ENCODE data around the gene OPRL1.

The OPRL1 gene

GRCh38 chr20:64069614-64070243 is 10.2 kb upstream of the OPRL1 start:
- peaks cover 32% of the 10 kb centered on the region for H3K4me1 Mint-ChIP-seq (ENCODE audit: low read depth)
- DNase-seq: no peak
- no peaks in the 10 kb centered on the region for H3K27me3 Mint-ChIP-seq
- H3K9me3 Mint-ChIP-seq: no peaks in the 10 kb centered on the region
- no peak overlapping the region for H3K4me3 Mint-ChIP-seq
- H3K36me3 Mint-ChIP-seq (ENCODE audit: low read depth): peaks cover 29% of the 10 kb centered on the region
- H3K27ac Mint-ChIP-seq: no peak overlapping the region

- Mint-ChIP-seq H3K36me3 (ENCODE audit: low read depth) (peaks cover 35% of the 10 kb centered on the region), H3K4me1 (ENCODE audit: low read depth) (peaks cover 28% of the 10 kb centered on the region), H3K27ac (no peak overlapping the region), H3K27me3 (no peaks in the 10 kb centered on the region), H3K9me3 (no peaks in the 10 kb centered on the region), H3K4me3 (no peak overlapping the region)
- no peak for DNase-seq
Measured at GRCh38 chr20:64070244-64070993, 9.5 kb upstream of the OPRL1 start.

- H3K4me1 Mint-ChIP-seq (ENCODE audit: low read depth): peaks cover 16% of the 10 kb centered on the region
- DNase-seq: no peak
- no peaks in the 10 kb centered on the region for H3K27me3 Mint-ChIP-seq
- H3K27ac Mint-ChIP-seq: peak overlapping the region; percentile 64
- no peak overlapping the region for H3K4me3 Mint-ChIP-seq
- no peaks in the 10 kb centered on the region for H3K9me3 Mint-ChIP-seq
- peaks cover 42% of the 10 kb centered on the region for H3K36me3 Mint-ChIP-seq (ENCODE audit: low read depth)
Measured at GRCh38 chr20:64071341-64072332, 8.2 kb upstream of the OPRL1 start.

- peaks cover 13% of the 10 kb centered on the region for H3K4me1 Mint-ChIP-seq (ENCODE audit: low read depth)
- no peak overlapping the region for H3K4me3 Mint-ChIP-seq
- H3K27ac Mint-ChIP-seq: peak overlapping the region; percentile 64
- H3K27me3 Mint-ChIP-seq: no peaks in the 10 kb centered on the region
- DNase-seq: no peak
- peaks cover 42% of the 10 kb centered on the region for H3K36me3 Mint-ChIP-seq (ENCODE audit: low read depth)
- H3K9me3 Mint-ChIP-seq: no peaks in the 10 kb centered on the region
Measured at GRCh38 chr20:64072498-64073063, 7.3 kb upstream of the OPRL1 start.

- Mint-ChIP-seq H3K4me1 (ENCODE audit: low read depth) (peaks cover 18% of the 10 kb centered on the region), H3K27me3 (no peaks in the 10 kb centered on the region), H3K4me3 (no peak overlapping the region), H3K27ac (peak overlapping the region; percentile 40), H3K9me3 (no peaks in the 10 kb centered on the region), H3K36me3 (ENCODE audit: low read depth) (peaks cover 43% of the 10 kb centered on the region)
- no peak for DNase-seq
Measured at GRCh38 chr20:64073476-64074183, 6.3 kb upstream of the OPRL1 start.

GRCh38 chr20:64074184-64074789 is 5.6 kb upstream of the OPRL1 start:
- Mint-ChIP-seq H3K9me3 (no peaks in the 10 kb centered on the region), H3K4me3 (no peak overlapping the region), H3K27ac (no peak overlapping the region), H3K4me1 (ENCODE audit: low read depth) (peaks cover 23% of the 10 kb centered on the region), H3K36me3 (ENCODE audit: low read depth) (peaks cover 48% of the 10 kb centered on the region), H3K27me3 (no peaks in the 10 kb centered on the region)
- no peak for DNase-seq

- H3K36me3 Mint-ChIP-seq (ENCODE audit: low read depth): peaks cover 48% of the 10 kb centered on the region
- no peaks in the 10 kb centered on the region for H3K27me3 Mint-ChIP-seq
- no peak for DNase-seq
- H3K4me1 Mint-ChIP-seq (ENCODE audit: low read depth): peaks cover 21% of the 10 kb centered on the region
- H3K9me3 Mint-ChIP-seq: no peaks in the 10 kb centered on the region
- H3K4me3 Mint-ChIP-seq: no peak overlapping the region
- peak overlapping the region; percentile 79 for H3K27ac Mint-ChIP-seq
Measured at GRCh38 chr20:64074963-64075362, 4.9 kb upstream of the OPRL1 start.

GRCh38 chr20:64075556-64075955 is 4.3 kb upstream of the OPRL1 start:
- peak overlapping the region; percentile 79 for H3K27ac Mint-ChIP-seq
- H3K27me3 Mint-ChIP-seq: no peaks in the 10 kb centered on the region
- H3K9me3 Mint-ChIP-seq: no peaks in the 10 kb centered on the region
- no peak for DNase-seq
- H3K4me1 Mint-ChIP-seq (ENCODE audit: low read depth): peaks cover 27% of the 10 kb centered on the region
- H3K36me3 Mint-ChIP-seq (ENCODE audit: low read depth): peaks cover 48% of the 10 kb centered on the region
- H3K4me3 Mint-ChIP-seq: no peak overlapping the region

- Mint-ChIP-seq H3K27me3 (no peaks in the 10 kb centered on the region), H3K36me3 (ENCODE audit: low read depth) (peaks cover 48% of the 10 kb centered on the region), H3K9me3 (no peaks in the 10 kb centered on the region), H3K27ac (peak overlapping the region; percentile 91), H3K4me3 (peak overlapping the region; percentile 89), H3K4me1 (ENCODE audit: low read depth) (peaks cover 29% of the 10 kb centered on the region)
- DNase-seq: no peak
Measured at GRCh38 chr20:64076061-64076997, 3.6 kb upstream of the OPRL1 start.

GRCh38 chr20:64077094-64077493 is 2.8 kb upstream of the OPRL1 start:
- Mint-ChIP-seq H3K27ac (peak overlapping the region; percentile 91), H3K4me3 (peak overlapping the region; percentile 89), H3K36me3 (ENCODE audit: low read depth) (peaks cover 43% of the 10 kb centered on the region), H3K9me3 (no peaks in the 10 kb centered on the region), H3K27me3 (peaks cover 5% of the 10 kb centered on the region), H3K4me1 (ENCODE audit: low read depth) (peaks cover 33% of the 10 kb centered on the region)
- peak; percentile 66 for DNase-seq

- H3K36me3 Mint-ChIP-seq (ENCODE audit: low read depth): peaks cover 39% of the 10 kb centered on the region
- peaks cover 37% of the 10 kb centered on the region for H3K4me1 Mint-ChIP-seq (ENCODE audit: low read depth)
- peak overlapping the region; percentile 91 for H3K27ac Mint-ChIP-seq
- peaks cover 6% of the 10 kb centered on the region for H3K27me3 Mint-ChIP-seq
- DNase-seq: no peak
- peak overlapping the region; percentile 89 for H3K4me3 Mint-ChIP-seq
- no peaks in the 10 kb centered on the region for H3K9me3 Mint-ChIP-seq
Measured at GRCh38 chr20:64077541-64077875, 2.4 kb upstream of the OPRL1 start.

- H3K4me1 Mint-ChIP-seq (ENCODE audit: low read depth): peaks cover 40% of the 10 kb centered on the region
Measured at GRCh38 chr20:64077876-64078551, 1.9 kb upstream of the OPRL1 start.

More at GRCh38 chr20:64077876-64078551, 1.9 kb upstream of the OPRL1 start:
- H3K36me3 Mint-ChIP-seq (ENCODE audit: low read depth): peaks cover 35% of the 10 kb centered on the region
- H3K9me3 Mint-ChIP-seq: no peaks in the 10 kb centered on the region
- H3K27ac Mint-ChIP-seq: peak overlapping the region; percentile 91
- peak; percentile 67 for DNase-seq
- H3K4me3 Mint-ChIP-seq: peak overlapping the region; percentile 89
- H3K27me3 Mint-ChIP-seq: peaks cover 6% of the 10 kb centered on the region

All from activated T-cell treated with anti-CD3 and anti-CD28 coated beads, Interleukin-2, amount 50 U/mL, for 24 hours (primary cell).